NCI-H345 treated with DMSO at 0.1 percent for 48 hours (cell line): ENCODE data around the gene SLC6A11.

Experiments
- DNase-seq: peaks from one replicate; lab custom pipeline; 2025; ENCODE audit not compliant: unreplicated experiment; lab: John Stamatoyannopoulos, UW

Gene SLC6A11

DNA sequence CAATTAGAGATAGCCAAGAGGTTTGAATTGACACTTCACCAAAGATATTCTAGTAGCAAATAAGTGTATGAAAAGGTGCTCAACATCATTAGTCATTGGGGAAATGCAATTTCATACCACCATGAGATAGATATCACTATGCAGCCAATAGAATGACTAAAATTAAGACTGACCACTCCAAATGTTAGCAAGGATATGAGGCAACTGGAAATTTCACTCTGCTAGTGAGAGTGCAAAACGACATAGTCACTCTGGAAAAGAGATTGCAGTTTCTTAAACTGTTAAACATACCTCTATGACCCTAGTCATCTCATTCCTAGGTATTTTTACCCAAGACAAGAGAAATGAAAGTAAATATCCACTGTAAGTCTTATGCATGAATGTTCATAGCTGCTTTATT lies 27.6 kb upstream of the SLC6A11 start:
- no peak for DNase-seq

GRCh38 chr3:10790713-10791112 lies 25.3 kb upstream of the SLC6A11 start:
- DNase-seq: no peak

DNA sequence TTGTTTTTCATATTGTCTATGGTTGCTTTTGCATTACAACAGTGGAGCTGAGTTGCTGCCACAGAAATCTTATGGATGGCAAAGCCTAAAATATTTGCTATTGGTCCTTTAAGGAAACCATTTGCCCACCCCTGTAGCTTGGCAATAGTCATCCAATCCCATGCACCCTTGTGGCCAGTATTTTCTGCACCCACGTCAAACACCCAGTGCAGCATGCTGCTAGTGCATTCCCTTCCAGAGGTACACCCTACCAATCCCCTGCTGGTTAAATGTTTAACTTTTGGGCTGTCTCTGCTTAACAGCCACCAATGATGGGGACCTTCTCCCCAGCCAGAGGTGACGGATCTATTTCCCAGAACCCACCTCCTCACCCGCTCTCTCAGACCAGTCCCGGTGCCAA lies 23.8 kb upstream of the SLC6A11 start:
- DNase-seq: no peak

- no peak for DNase-seq
Measured at GRCh38 chr3:10798600-10799367, 17.2 kb upstream of the SLC6A11 start.

DNA sequence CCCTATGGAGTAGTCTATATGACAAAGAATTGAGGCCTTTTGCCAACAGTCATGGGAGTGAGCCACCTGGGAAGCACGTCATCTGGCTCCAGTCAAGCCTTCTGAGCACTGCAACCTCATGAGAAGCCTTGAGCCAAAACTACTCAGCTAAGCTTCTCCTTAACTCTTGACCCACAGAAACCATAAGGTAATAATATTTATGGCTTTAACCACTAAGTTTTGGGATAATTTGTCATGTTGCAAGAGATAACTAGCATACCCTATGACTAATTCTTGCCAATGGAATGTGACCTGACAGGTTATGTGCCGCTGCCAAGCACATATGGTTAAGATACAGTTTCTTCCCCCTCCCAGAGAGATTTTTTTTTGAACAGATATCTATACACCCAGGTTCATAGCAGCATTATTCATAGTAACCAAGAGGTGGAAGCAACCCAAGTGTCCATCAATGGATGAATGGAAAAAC lies 11.8 kb upstream of the SLC6A11 start:
- DNase-seq: no peak

- no peak for DNase-seq
Measured at GRCh38 chr3:10806006-10806405, 10.0 kb upstream of the SLC6A11 start.

DNA sequence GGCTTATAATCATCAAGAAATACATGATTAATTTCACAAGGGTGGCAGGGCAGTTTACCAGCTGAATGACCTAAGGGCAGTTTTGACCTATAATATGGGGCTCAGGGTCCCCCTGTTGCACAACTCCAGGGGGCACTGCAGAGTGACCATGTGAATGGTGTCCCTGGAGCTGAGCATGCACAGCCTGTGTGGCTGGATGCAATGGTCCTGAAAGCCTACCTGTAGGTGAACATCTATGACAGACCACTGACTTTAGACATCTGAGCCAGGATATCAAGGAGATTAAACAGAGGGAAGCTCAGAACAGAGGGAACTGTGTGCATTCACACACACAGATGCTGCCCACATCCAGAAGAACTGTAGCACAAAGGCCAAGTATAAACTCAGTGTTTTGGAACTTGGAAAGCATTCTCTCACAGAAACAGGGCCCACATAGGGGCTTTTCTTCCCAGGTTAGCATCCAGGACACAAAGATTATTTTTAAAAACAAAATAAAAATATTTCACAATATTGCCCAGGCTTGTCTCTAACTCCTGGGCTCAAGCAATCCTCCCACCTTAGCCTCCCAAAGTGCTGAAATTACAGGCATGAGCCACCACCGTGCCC lies 7.8 kb upstream of the SLC6A11 start:
- DNase-seq: no peak

DNA sequence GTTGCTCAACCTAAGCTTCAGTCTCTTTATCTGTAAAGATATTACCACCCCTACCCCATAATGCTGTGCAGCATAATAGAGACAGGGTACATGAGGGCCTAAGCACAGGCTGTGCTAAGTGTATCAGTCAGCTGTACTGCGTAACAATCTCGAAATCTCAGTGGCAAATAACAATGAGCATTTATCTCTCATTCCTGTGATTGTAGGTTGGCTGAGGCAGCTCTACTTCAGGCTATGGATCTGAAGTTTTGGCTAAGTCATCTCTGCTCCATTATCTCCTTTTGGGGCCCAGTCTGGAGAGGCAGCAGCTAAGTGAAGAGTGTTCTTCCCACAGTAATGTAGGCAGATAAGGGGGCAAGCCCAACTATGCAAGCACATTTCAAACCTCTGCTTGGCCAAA lies 7.1 kb upstream of the SLC6A11 start:
- DNase-seq: no peak

DNA sequence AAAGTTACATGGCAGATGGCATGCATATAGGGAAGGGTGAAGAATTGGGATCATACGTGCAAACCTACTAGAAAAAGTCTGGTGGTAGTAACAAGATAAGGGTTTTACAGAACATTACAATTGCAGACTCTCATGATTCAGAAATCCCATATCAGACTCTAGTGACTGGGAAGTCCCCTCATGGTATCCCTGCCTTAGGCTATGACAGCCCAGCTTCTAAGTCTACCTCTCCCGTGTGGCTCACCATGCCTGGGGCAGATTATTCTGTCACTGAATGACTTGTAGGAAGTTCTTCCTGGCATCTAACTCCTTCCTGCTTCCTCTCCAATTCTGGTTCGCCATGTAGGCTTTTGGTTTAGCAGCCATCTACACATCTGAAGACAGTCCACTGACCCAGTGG lies 5.7 kb upstream of the SLC6A11 start:
- DNase-seq: no peak

- no peak for DNase-seq
Measured at GRCh38 chr3:10813425-10813824, 2.6 kb upstream of the SLC6A11 start.

DNA sequence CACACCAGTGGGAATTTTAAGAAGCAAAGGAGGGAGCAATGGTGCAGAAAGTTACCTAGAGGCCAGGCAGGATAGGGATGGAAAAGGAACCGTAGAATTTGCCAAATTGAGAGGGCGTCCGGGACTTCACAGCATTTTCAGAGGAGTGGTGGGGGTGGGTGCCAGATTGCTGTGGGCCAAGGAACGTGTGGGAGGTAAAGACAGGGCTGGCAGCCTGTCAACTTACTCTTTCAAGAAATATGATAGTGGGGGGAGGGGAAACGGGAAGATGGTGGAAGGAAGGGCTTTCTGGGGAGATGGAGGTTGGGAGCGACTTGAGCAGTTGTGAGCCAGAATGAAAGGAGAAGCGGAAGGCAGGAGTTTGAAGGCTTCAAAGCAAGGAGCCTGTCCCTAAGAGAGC lies 1.4 kb upstream of the SLC6A11 start:
- DNase-seq: no peak

- DNase-seq: peak; percentile 0
Measured at GRCh38 chr3:10815487-10815886, 541 bp upstream of the SLC6A11 start.

DNA sequence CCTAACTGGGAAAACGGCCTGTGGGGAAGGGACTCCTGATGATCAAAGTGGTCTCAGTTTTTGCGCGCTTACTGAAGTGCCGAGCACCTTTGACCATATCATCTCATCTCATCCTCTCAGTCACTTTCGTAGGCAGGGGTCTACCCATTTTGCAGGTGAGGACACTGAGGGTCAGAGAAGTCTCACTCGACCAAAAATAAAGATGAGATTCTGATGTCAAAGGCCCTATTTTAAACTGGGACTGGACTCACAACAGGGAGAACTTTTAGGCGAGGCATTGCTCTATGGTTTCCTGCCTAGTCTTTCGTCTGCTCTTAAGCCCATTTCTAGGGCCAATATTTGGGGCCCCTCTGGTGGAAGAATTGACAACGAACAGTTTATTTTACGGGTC lies 830 bp downstream of the SLC6A11 start:
- no peak for DNase-seq

DNA sequence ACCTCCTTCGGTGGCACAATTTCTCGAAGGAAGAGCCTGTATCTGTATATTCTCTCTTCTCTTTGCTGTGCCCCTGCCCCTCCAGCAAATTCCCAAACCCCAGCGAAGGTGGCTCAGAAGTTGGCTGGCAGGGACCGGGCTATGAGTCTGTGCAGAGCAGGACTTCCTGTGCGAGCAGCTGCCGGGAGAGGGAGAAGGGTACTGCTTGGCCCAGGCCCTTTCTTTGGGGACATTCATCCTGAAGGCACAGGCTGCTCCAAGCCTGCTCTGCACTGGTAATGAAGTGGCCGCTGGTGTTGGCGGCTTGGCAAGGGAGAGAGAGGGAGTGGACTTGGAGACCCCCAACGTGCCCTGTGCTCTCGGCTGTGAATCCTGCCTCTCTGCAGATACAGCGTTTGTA lies 1.5 kb downstream of the SLC6A11 start:
- DNase-seq: no peak

- DNase-seq: no peak
Measured at GRCh38 chr3:10822055-10822454, 6.0 kb downstream of the SLC6A11 start.

GRCh38 chr3:10822708-10823515 lies 6.9 kb downstream of the SLC6A11 start:
- no peak for DNase-seq

GRCh38 chr3:10823516-10823818 lies 7.4 kb downstream of the SLC6A11 start:
- no peak for DNase-seq

DNA sequence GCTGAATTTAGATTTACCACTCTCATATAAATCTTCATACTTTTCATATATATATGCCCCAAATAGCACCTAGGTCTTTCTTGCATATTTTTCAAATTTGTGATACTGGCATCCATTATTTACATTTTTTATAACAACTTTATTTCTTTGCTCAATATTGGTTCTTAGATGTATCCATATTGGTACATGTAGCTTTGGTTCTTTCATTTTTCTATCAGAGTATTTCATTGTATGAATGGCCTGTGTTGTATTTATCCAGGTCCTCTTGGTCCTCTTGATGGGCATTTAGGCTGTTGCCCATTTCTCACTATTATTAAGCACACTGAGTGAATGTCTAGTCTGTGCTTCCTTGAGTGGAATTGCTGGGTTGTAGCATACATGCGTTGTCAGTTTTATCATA lies 8.4 kb downstream of the SLC6A11 start:
- DNase-seq: no peak

GRCh38 chr3:10833855-10834414 lies 17.9 kb downstream of the SLC6A11 start:
- no peak for DNase-seq

- no peak for DNase-seq
Measured at GRCh38 chr3:10834951-10835350, 18.9 kb downstream of the SLC6A11 start.

- no peak for DNase-seq
Measured at GRCh38 chr3:10835406-10835805, 19.4 kb downstream of the SLC6A11 start.

DNA sequence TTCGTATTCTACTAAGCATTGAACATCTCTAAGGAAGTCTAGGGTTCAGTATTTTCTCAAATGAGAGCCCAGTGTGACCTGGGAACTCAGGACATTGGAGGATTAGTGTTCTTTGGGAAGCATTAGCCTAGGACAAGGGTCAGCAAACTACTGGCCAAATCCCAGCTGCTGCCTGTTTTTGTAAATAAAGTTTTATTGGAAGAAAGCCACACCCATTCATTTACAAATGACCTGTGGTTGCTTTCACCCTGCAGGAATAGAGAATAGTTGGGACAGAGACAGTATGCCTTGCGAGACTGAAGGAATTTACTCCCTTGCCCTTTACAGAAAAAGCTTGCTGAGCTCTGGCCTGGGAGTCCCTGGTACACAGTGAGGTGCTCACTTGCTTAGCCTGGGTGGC lies 20.6 kb downstream of the SLC6A11 start:
- DNase-seq: no peak
